Tibial nerve (tissue), 4 donors: ENCODE results near the gene CCNE1.

Source experiments
- EP300 ChIP-seq, 2 donors: sonication (generic); formaldehyde crosslinking; IDR thresholded peaks; one replicate each; pipeline ENCODE4 v1.6.1; 2017; ENCODE audit warnings: antibody characterized with exemption in 2 of 2, mild to moderate bottlenecking in 1 of 2
- TF ChIP-seq, protein P1 (sequence below), 5 experiments: fragments of 200-600 bp in 3 of 5; fragments of 450-650 bp in 2 of 5; sonication (generic) in 3 of 5; IDR thresholded peaks; one replicate each; pipeline ENCODE4 v1.5.1; 2016 to 2019; ENCODE audit warnings: antibody characterized with exemption in 5 of 5, mild to moderate bottlenecking in 3 of 5, moderate library complexity in 2 of 5

DNA sequence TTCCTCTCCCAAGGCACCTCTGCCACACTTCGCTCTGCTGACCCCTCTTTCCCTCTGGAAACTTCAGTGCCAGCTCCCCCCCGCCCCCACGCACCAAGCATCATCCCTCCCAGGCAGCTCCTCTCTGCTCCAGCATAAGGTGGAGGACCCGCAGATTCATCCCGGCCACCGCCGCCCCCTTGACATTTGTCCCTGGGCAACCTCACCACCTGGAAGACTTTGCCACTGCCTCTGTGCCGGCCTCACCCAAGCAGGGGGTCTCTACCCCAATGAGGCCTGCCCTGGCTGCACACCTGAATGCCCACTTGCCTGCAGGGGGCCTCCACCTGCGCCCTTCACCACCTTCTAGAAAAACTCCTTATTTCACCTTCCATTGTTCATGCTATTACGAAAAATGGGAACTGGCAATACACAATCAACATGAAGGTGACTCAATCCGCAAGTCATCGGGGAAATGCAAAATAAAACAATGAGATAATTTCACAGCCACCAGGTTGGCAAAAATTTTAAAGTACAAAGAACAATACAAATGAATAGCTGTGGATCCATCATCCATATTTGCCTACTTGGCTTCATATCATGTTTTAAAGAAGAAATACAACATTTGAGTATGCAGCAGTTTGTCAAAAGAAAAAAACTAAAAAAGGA, 21.9 kb downstream of the CCNE1 start:
- TF ChIP-seq, protein P1, sequence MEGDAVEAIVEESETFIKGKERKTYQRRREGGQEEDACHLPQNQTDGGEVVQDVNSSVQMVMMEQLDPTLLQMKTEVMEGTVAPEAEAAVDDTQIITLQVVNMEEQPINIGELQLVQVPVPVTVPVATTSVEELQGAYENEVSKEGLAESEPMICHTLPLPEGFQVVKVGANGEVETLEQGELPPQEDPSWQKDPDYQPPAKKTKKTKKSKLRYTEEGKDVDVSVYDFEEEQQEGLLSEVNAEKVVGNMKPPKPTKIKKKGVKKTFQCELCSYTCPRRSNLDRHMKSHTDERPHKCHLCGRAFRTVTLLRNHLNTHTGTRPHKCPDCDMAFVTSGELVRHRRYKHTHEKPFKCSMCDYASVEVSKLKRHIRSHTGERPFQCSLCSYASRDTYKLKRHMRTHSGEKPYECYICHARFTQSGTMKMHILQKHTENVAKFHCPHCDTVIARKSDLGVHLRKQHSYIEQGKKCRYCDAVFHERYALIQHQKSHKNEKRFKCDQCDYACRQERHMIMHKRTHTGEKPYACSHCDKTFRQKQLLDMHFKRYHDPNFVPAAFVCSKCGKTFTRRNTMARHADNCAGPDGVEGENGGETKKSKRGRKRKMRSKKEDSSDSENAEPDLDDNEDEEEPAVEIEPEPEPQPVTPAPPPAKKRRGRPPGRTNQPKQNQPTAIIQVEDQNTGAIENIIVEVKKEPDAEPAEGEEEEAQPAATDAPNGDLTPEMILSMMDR (IDR thresholded peaks at IDR 0.05) = no peak
- no peak for TF ChIP-seq EP300 (IDR thresholded peaks at IDR 0.05)
